GM19099 (cell line): ENCODE data around the gene SF3B3.

Experiments used
- POLR2A ChIP-seq: IDR thresholded peaks from 3 replicates; pipeline ENCODE4 v1.6.1; 2011; ENCODE audit warnings: low read depth; ENCODE audit not compliant: insufficient read length; ENCODE audit errors: extremely low read depth

Gene SF3B3

GRCh38 chr16:70571623-70572022 lies 48.0 kb downstream of the SF3B3 start:
- TF ChIP-seq POLR2A, result no peak

DNA sequence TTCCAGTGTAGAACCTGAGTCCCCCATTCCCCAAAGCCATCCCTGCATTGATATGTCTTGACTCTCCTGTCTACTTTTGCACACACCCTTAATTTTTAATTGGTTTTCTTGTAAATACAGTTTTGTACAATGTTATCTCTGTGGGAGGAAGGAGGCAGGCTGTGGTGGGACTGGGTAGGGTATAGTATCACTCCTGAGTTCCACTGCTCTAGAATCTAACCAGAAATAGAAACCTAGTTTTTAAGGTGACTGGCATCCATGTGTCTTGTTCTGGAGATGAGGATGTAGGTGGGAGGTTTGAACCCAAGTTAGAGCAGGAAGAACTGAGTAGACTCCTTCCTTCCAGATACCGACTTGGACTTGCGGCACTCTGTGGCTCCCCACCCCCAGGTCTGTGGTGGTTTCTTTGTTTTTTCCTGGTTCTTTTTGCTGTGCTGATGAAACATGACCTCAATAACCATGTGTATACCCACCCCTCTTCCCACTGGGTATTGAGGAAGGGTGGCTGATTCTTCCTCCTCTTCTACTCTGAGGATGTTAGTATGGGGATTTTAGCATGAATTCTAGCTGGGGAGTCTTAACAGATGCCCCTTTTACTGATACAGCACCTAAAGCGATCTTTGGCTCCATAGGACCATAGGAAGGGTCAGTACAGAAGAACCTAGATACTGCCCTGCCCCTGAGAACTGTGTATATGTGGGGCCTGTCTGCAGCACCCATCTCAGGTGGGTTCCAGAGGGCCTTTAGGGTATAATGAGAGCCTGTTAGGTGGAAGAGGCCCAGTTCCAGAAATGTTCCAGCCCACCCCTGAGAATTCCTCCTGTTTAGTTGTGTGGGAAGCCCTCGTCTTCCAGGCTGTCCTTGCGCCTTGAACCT lies 48.7 kb downstream of the SF3B3 start:
- TF ChIP-seq POLR2A, result no peak

GRCh38 chr16:70572926-70573270 lies 49.3 kb downstream of the SF3B3 start:
- no peak for TF ChIP-seq POLR2A

DNA sequence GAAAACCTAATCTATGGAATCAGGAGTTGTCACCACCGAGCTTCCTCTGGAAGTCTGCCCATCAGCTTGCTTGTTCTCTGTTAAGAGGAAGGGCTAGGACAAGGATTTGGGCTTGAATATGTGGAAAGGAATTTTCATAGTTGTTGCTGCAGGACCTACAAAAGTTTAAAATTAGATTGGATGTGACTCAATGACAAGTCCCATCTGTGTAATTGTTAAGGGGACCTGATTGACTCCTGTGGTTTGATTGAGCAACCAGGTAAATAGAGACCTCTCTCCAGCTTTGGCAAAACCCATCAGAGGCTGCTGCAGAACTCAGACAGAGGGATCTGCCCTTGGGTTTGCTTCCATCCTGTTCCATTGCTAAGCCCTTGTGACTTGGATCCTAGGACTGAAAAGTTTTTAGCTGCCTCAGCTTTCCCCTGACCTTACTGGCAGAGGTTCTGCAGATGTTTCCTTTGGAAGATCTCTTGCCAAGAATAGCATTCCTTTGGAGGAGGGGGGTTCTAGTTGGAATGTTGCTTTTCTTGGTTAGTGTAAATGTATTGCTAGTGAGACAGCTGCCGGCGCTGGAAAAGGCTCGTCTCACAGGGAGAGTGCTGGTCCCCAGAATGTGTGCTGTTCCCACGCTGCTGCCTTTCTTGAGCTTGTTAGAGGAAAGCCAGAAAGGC lies 50.0 kb downstream of the SF3B3 start:
- TF ChIP-seq POLR2A, result no peak

DNA sequence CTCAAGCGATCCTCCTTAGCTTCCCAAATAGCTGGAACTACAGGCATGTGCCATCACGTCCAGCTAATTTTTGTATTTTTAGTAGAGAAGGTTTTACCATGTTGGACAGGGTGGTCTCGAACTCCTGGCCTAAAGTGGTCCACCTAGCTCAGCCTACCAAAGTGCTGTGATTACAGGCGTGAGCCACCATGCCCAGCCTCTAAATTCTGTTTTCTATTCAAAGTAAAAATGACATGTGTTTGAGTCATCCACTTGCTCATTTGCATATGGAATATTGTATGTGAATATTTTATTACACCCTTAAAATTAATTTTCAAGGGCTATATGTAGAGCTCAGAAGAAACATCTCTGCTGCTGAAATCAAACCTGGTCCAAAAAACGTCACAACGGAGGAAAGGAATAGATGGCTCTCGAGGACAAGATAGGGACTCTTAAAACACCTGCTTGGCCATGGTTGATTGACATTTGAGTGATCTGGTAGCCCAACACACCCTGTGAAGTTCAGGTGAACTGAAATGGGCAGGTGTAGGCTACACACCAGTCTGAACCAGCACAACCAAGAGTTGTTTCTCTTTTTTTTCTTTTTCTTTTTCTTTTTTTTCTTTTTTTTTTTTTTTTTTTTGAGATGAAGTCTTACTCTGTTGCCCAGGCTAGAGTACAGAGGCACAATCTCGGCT lies 51.1 kb downstream of the SF3B3 start:
- TF ChIP-seq POLR2A, result no peak

- TF ChIP-seq POLR2A, result no peak
Observed at GRCh38 chr16:70575376-70575775, 51.8 kb downstream of the SF3B3 start.

DNA sequence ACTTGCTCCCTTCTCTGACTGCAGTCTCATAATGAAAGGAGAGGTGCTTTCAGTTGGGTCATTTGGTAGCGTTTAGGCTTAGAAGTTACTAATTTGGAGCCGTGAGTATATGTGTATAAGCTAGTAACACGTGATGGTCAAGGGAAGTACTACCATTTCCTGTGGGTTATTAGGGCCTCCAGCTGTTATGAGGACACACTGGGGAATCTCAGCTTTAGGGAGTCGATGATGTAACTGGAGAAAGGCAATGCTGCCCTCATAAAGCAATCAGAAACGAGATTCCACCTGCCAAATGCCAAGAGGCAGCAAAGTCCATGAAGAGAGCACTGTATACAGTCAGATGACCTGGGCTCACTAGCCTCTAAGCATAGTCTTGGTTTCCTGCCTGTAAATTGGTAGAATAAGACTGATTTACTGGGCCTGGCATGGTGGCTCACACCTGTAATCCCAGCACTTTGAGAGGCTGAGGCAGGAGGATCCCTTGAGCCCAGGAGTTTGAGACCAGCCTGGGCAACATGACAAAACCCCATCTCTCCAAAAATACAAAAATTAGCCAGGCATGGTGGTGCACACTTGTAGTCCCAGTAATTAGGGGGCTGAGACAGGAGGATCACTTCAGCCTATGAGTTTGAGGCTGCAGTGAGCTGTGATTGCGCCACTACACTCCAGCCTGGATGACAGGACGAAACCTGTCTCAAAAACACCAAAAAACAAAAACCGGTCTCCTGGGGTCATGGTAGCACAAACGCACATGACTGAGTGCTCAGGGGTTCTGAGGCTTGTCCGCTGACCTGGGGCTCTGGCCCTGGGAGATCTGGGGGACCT lies 53.0 kb downstream of the SF3B3 start:
- no peak for TF ChIP-seq POLR2A

GRCh38 chr16:70577256-70577698 lies 53.7 kb downstream of the SF3B3 start:
- TF ChIP-seq POLR2A, result no peak

DNA sequence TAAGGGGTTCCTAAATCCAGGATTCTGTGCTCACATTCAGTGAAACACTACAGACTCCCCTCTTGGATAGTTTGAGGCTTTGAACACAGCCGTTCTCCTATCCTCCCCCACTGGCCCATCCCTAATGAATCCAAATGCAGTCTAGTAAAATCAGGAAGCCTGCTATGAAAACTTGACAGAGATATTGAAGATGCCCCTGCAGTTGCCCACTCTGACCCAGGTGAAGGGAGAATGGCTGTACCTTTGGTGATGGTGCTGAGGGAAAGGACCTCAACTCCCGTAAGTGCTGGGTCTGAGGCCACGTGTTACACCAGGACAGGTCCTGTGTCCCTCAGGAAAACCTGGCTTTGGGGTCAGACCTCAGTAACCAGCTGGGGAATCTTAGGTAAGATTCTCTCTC lies 54.4 kb downstream of the SF3B3 start:
- TF ChIP-seq POLR2A, result no peak

DNA sequence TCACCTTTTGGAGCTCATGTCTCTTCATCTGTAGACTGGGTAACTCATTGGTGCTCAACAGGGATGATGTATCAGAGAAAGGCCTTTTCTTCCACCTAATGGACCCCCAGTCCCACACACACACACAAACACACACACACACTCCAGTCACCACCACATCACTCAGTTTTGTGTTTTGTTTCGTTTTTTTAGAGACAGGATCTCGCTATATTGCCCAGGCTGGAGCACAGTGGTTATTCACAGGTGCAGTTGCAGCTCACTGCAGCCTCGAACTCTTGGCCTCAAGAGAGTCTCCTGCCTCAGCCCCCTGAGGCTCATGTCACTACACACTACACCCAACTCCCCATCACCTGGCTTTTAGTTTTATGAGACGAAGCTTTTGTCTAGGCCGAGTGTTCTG lies 55.6 kb downstream of the SF3B3 start:
- no peak for TF ChIP-seq POLR2A

DNA sequence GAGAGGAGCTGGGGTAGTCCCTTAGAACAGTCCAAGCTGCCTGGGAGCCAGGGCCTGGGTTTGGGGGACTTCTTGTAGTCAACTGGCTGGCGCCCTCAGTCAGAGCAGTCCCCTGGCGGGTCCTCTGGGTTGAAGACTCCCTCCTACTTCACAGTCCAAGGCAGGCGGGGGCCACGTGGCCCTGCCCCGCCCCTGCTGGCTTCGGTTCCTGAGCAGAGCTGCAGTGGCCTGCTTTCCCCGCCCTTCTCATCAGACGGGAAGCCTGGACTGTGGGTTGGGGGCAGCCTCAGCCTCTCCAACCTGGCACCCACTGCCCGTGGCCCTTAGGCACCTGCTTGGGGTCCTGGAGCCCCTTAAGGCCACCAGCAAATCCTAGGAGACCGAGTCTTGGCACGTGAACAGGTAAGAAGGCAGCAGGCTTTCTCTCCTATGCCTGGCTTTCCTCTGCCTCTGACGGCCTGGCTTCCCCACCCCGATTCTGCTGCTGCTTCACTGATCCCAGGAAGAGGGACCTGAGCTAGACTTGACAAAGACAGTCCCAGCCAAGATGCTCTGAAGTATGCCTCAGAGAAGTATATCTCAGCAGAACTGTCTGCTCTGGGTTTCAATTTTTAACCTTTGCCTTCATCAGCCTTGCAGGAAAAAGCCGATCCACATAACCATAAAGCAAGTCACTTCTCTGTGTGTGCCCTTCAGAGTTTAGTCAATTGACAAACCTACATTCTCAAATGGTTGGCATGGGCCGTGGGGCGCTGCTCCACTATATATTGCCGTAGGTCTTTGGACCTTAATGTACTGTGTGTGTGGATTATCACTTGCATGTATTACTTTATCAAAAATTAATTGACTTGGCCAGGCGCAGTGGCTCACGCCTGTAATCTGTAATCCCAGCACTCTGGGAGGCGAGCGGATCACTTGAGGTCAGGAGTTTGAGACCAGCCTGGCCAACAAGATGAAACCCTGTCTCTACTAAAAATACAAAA lies 56.3 kb downstream of the SF3B3 start:
- no peak for TF ChIP-seq POLR2A

DNA sequence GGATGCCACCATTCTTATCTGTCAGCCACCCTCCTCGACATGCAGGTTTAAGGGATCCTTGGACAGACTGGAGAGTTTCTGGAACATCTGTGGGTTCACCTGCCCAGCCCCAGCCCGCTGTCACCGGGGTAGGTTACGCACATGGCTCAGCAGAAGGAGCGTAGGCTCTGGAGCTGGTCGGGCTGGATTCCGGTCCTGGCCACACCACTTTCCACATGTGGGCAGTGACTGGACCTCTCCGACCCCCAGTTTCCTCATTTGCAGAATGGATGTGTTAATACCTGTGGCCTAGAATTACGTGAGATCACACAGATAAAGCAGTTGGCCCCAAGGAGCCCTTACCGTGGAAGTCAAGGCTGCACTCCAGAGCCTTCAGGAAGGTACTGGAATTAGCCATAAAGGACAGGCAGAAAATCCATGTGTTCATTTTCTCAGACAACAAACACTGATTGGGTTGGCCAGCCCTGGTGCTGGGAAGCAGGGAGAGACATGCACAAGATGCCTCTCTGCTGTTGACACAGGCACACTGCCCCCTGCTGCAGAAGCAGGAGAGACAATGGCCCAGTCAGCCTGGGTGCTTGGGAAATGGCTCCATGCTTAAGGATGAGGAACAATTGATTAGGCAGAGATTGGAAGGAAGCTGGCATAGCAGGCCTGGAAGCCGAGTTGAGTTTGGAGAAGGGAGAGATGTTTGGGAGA lies 58.8 kb downstream of the SF3B3 start:
- no peak for TF ChIP-seq POLR2A

- TF ChIP-seq POLR2A, result no peak
Observed at GRCh38 chr16:70586731-70587130, 63.1 kb downstream of the SF3B3 start.
